ENCODE data around the gene MYNN.

Gene MYNN

GRCh38 chr3:169811631-169812331 lies 38.6 kb downstream of the MYNN start:
- Histone ChIP-seq H3K36me3 (ENCODE audit: insufficient read depth, low read length) (no peaks in the 10 kb centered on the region), H3K27me3 (ENCODE audit: insufficient read depth, low read length) (no peaks in the 10 kb centered on the region), H3K4me1 (ENCODE audit: control insufficient read depth, insufficient read depth, low read length, unreplicated experiment) (peaks cover 11% of the 10 kb centered on the region), H2AFZ (ENCODE audit: low read length, unreplicated experiment) (peak overlapping the region; percentile 80), H3K4me3 (ENCODE audit: low read depth, low read length) (peak overlapping the region; percentile 82), H3K27ac (ENCODE audit: low read depth, low read length) (peak overlapping the region; percentile 76), H3K79me2 (ENCODE audit: control insufficient read depth, insufficient read depth, low read length, unreplicated experiment) (peaks cover 11% of the 10 kb centered on the region)

- H3K79me2 ChIP-seq (ENCODE audit: control insufficient read depth, insufficient read depth, low read length, unreplicated experiment), result peaks cover 11% of the 10 kb centered on the region
- peak within 1 kb of the TSS; percentile 80 for H2AFZ ChIP-seq (ENCODE audit: low read length, unreplicated experiment)
- peaks cover 11% of the 10 kb centered on the region for H3K4me1 ChIP-seq (ENCODE audit: control insufficient read depth, insufficient read depth, low read length, unreplicated experiment)
- H3K27ac ChIP-seq (ENCODE audit: low read depth, low read length), result peak within 1 kb of the TSS; percentile 76
- H3K36me3 ChIP-seq (ENCODE audit: insufficient read depth, low read length), result no peaks in the 10 kb centered on the region
- H3K4me3 ChIP-seq (ENCODE audit: low read depth, low read length), result peak within 1 kb of the TSS; percentile 82
- no peaks in the 10 kb centered on the region for H3K27me3 ChIP-seq (ENCODE audit: insufficient read depth, low read length)
Observed at GRCh38 chr3:169812332-169813235, 39.4 kb downstream of the MYNN start, which contains the start of the genes LRRC34 and LRRIQ4. Gene LRRC34 (minus strand): TSS chr3:169812904. CDS start chr3:169812548, 356 bp downstream. Gene LRRIQ4 (plus strand): TSS chr3:169812870. CDS start chr3:169821922, 9,052 bp downstream.

- Histone ChIP-seq H3K4me1 (ENCODE audit: control insufficient read depth, insufficient read depth, low read length, unreplicated experiment) (peaks cover 11% of the 10 kb centered on the region), H3K4me3 (ENCODE audit: low read depth, low read length) (peak overlapping the region; percentile 82), H2AFZ (ENCODE audit: low read length, unreplicated experiment) (peak overlapping the region; percentile 70), H3K79me2 (ENCODE audit: control insufficient read depth, insufficient read depth, low read length, unreplicated experiment) (peaks cover 11% of the 10 kb centered on the region), H3K27ac (ENCODE audit: low read depth, low read length) (peak overlapping the region; percentile 11; the same call in 1 of the 2 replicates), H3K36me3 (ENCODE audit: insufficient read depth, low read length) (no peaks in the 10 kb centered on the region), H3K27me3 (ENCODE audit: insufficient read depth, low read length) (no peaks in the 10 kb centered on the region)
Observed at GRCh38 chr3:169813278-169813677, 40.1 kb downstream of the MYNN start.

- peaks cover 11% of the 10 kb centered on the region for H3K79me2 ChIP-seq (ENCODE audit: control insufficient read depth, insufficient read depth, low read length, unreplicated experiment)
- H3K4me3 ChIP-seq (ENCODE audit: low read depth, low read length), result peak overlapping the region; percentile 82
- peak overlapping the region; percentile 70 for H2AFZ ChIP-seq (ENCODE audit: low read length, unreplicated experiment)
- peaks cover 11% of the 10 kb centered on the region for H3K4me1 ChIP-seq (ENCODE audit: control insufficient read depth, insufficient read depth, low read length, unreplicated experiment)
- no peaks in the 10 kb centered on the region for H3K27me3 ChIP-seq (ENCODE audit: insufficient read depth, low read length)
- H3K27ac ChIP-seq (ENCODE audit: low read depth, low read length), result no peak overlapping the region
- H3K36me3 ChIP-seq (ENCODE audit: insufficient read depth, low read length), result no peaks in the 10 kb centered on the region
Observed at GRCh38 chr3:169813757-169814517, 40.7 kb downstream of the MYNN start.

GRCh38 chr3:169815590-169816150 lies 42.5 kb downstream of the MYNN start:
- Histone ChIP-seq H3K27ac (ENCODE audit: low read depth, low read length) (no peak overlapping the region), H3K36me3 (ENCODE audit: insufficient read depth, low read length) (no peaks in the 10 kb centered on the region), H3K27me3 (ENCODE audit: insufficient read depth, low read length) (no peaks in the 10 kb centered on the region), H3K79me2 (ENCODE audit: control insufficient read depth, insufficient read depth, low read length, unreplicated experiment) (peaks cover 8% of the 10 kb centered on the region), H2AFZ (ENCODE audit: low read length, unreplicated experiment) (no peak overlapping the region), H3K4me3 (ENCODE audit: low read depth, low read length) (no peak overlapping the region), H3K4me1 (ENCODE audit: control insufficient read depth, insufficient read depth, low read length, unreplicated experiment) (peaks cover 11% of the 10 kb centered on the region)

- Histone ChIP-seq H3K4me1 (ENCODE audit: control insufficient read depth, insufficient read depth, low read length, unreplicated experiment) (peaks cover 5% of the 10 kb centered on the region), H2AFZ (ENCODE audit: low read length, unreplicated experiment) (peak overlapping the region; percentile 58), H3K4me3 (ENCODE audit: low read depth, low read length) (no peak overlapping the region), H3K79me2 (ENCODE audit: control insufficient read depth, insufficient read depth, low read length, unreplicated experiment) (no peaks in the 10 kb centered on the region), H3K27me3 (ENCODE audit: insufficient read depth, low read length) (no peaks in the 10 kb centered on the region), H3K36me3 (ENCODE audit: insufficient read depth, low read length) (no peaks in the 10 kb centered on the region), H3K27ac (ENCODE audit: low read depth, low read length) (no peak overlapping the region)
Observed at GRCh38 chr3:169818316-169818715, 45.1 kb downstream of the MYNN start.

GRCh38 chr3:169822091-169822490 lies 48.9 kb downstream of the MYNN start:
- Histone ChIP-seq H3K4me1 (ENCODE audit: control insufficient read depth, insufficient read depth, low read length, unreplicated experiment) (no peaks in the 10 kb centered on the region), H3K27ac (ENCODE audit: low read depth, low read length) (no peak overlapping the region), H2AFZ (ENCODE audit: low read length, unreplicated experiment) (no peak overlapping the region), H3K36me3 (ENCODE audit: insufficient read depth, low read length) (no peaks in the 10 kb centered on the region), H3K4me3 (ENCODE audit: low read depth, low read length) (no peak overlapping the region), H3K79me2 (ENCODE audit: control insufficient read depth, insufficient read depth, low read length, unreplicated experiment) (no peaks in the 10 kb centered on the region), H3K27me3 (ENCODE audit: insufficient read depth, low read length) (no peaks in the 10 kb centered on the region)

GRCh38 chr3:169822540-169822939 lies 49.3 kb downstream of the MYNN start:
- Histone ChIP-seq H3K4me1 (ENCODE audit: control insufficient read depth, insufficient read depth, low read length, unreplicated experiment) (no peaks in the 10 kb centered on the region), H3K4me3 (ENCODE audit: low read depth, low read length) (no peak overlapping the region), H3K27me3 (ENCODE audit: insufficient read depth, low read length) (no peaks in the 10 kb centered on the region), H3K79me2 (ENCODE audit: control insufficient read depth, insufficient read depth, low read length, unreplicated experiment) (no peaks in the 10 kb centered on the region), H3K36me3 (ENCODE audit: insufficient read depth, low read length) (no peaks in the 10 kb centered on the region), H3K27ac (ENCODE audit: low read depth, low read length) (no peak overlapping the region), H2AFZ (ENCODE audit: low read length, unreplicated experiment) (no peak overlapping the region)

GRCh38 chr3:169822983-169823382 lies 49.8 kb downstream of the MYNN start:
- Histone ChIP-seq H3K4me1 (ENCODE audit: control insufficient read depth, insufficient read depth, low read length, unreplicated experiment) (no peaks in the 10 kb centered on the region), H2AFZ (ENCODE audit: low read length, unreplicated experiment) (no peak overlapping the region), H3K27ac (ENCODE audit: low read depth, low read length) (no peak overlapping the region), H3K36me3 (ENCODE audit: insufficient read depth, low read length) (no peaks in the 10 kb centered on the region), H3K79me2 (ENCODE audit: control insufficient read depth, insufficient read depth, low read length, unreplicated experiment) (no peaks in the 10 kb centered on the region), H3K4me3 (ENCODE audit: low read depth, low read length) (no peak overlapping the region), H3K27me3 (ENCODE audit: insufficient read depth, low read length) (no peaks in the 10 kb centered on the region)

- Histone ChIP-seq H3K4me3 (ENCODE audit: low read depth, low read length) (no peak overlapping the region), H3K79me2 (ENCODE audit: control insufficient read depth, insufficient read depth, low read length, unreplicated experiment) (no peaks in the 10 kb centered on the region), H3K27ac (ENCODE audit: low read depth, low read length) (no peak overlapping the region), H2AFZ (ENCODE audit: low read length, unreplicated experiment) (no peak overlapping the region), H3K27me3 (ENCODE audit: insufficient read depth, low read length) (no peaks in the 10 kb centered on the region), H3K4me1 (ENCODE audit: control insufficient read depth, insufficient read depth, low read length, unreplicated experiment) (no peaks in the 10 kb centered on the region), H3K36me3 (ENCODE audit: insufficient read depth, low read length) (no peaks in the 10 kb centered on the region)
Observed at GRCh38 chr3:169825316-169825715, 52.1 kb downstream of the MYNN start.

Data from ACC112 (cell line).